ENCODE data around the gene GPALPP1. TPM values are rescaled to one million over a fixed set of nuclear protein-coding genes. Genes with fewer than 3 reads are reported as not detected.

Gene GPALPP1
- total and polyA plus RNA-seq, 2 donors (not counting 1 experiment from before 2014, with no cell fraction given) = 21.7 to 37.7 TPM

GRCh38 chr13:45074721-45075120 is 85.4 kb downstream of the GPALPP1 start:
- H3K27me3 ChIP-seq (ENCODE audit: control insufficient read depth, insufficient read depth, low read length) = no peaks in the 10 kb centered on the region
- no peak overlapping the region for H2AFZ ChIP-seq (ENCODE audit: low read length)
- H3K4me1 ChIP-seq (ENCODE audit: control insufficient read depth, extremely low read depth, insufficient read depth, low read length) = no peaks in the 10 kb centered on the region
- DNase-seq (ENCODE audit: low read depth in 2 of 2) = no peak
- H3K36me3 ChIP-seq (ENCODE audit: control insufficient read depth, insufficient read depth, low read length) = no peaks in the 10 kb centered on the region
- H4K20me1 ChIP-seq (ENCODE audit: control insufficient read depth, extremely low read depth, insufficient read depth, low read length) = no peaks in the 10 kb centered on the region
- TF ChIP-seq, protein P1, sequence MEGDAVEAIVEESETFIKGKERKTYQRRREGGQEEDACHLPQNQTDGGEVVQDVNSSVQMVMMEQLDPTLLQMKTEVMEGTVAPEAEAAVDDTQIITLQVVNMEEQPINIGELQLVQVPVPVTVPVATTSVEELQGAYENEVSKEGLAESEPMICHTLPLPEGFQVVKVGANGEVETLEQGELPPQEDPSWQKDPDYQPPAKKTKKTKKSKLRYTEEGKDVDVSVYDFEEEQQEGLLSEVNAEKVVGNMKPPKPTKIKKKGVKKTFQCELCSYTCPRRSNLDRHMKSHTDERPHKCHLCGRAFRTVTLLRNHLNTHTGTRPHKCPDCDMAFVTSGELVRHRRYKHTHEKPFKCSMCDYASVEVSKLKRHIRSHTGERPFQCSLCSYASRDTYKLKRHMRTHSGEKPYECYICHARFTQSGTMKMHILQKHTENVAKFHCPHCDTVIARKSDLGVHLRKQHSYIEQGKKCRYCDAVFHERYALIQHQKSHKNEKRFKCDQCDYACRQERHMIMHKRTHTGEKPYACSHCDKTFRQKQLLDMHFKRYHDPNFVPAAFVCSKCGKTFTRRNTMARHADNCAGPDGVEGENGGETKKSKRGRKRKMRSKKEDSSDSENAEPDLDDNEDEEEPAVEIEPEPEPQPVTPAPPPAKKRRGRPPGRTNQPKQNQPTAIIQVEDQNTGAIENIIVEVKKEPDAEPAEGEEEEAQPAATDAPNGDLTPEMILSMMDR (conservative IDR thresholded peaks at IDR 0.05 in 1 of 2, IDR thresholded peaks at IDR 0.05 in 1 of 2; ENCODE audit: low read depth in 1 of 2, low read length in 2 of 2) = no peak
- TF ChIP-seq EZH2 (IDR thresholded peaks at IDR 0.05; ENCODE audit: low read length, missing control alignments) = no peak
- no peak overlapping the region for H3K4me2 ChIP-seq (ENCODE audit: extremely low read depth, insufficient read depth, low read length)
- no peak overlapping the region for H3K27ac ChIP-seq (ENCODE audit: insufficient read depth, low read length)
- H3K79me2 ChIP-seq (ENCODE audit: control insufficient read depth, insufficient read depth, low read length) = no peaks in the 10 kb centered on the region
- no peaks in the 10 kb centered on the region for H3K9me3 ChIP-seq (ENCODE audit: control insufficient read depth, insufficient read depth, low read depth, low read length)
- no peak overlapping the region for H3K9ac ChIP-seq (ENCODE audit: insufficient read depth, low read length)
- H3K4me3 ChIP-seq (replicated peaks in 1 of 4; ENCODE audit: control extremely low read depth in 1 of 4, insufficient read depth in 1 of 4, low read depth in 3 of 4, low read length in 4 of 4) = no peak overlapping the region

DNA sequence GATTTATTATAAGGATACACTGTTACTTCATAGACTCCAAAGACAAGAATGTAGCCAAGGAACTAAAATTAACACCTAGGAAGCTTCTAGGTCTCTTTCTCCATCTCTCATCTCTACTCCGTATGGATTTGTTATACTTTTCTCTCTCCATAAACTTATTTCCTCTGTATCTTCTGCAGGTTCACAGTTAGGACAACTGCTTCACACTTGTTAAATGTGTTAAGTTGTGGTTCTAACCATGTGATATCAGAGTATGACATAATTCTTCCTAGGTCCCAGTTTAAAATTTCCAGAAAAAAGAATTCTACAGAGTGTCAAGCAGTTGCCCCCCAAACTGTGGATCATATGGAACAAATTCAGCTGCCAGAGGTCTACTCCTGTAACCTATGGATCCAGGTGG is 88.7 kb downstream of the GPALPP1 start:
- Histone ChIP-seq H3K9ac (ENCODE audit: insufficient read depth, low read length) (no peak overlapping the region), H3K9me3 (ENCODE audit: control insufficient read depth, insufficient read depth, low read depth, low read length) (no peaks in the 10 kb centered on the region), H3K4me2 (ENCODE audit: extremely low read depth, insufficient read depth, low read length) (no peak overlapping the region), H3K36me3 (ENCODE audit: control insufficient read depth, insufficient read depth, low read length) (no peaks in the 10 kb centered on the region), H3K27me3 (ENCODE audit: control insufficient read depth, insufficient read depth, low read length) (no peaks in the 10 kb centered on the region), H4K20me1 (ENCODE audit: control insufficient read depth, extremely low read depth, insufficient read depth, low read length) (no peaks in the 10 kb centered on the region), H3K27ac (ENCODE audit: insufficient read depth, low read length) (no peak overlapping the region), H3K4me3 (replicated peaks in 1 of 4; ENCODE audit: control extremely low read depth in 1 of 4, insufficient read depth in 1 of 4, low read depth in 3 of 4, low read length in 4 of 4) (no peak overlapping the region), H3K4me1 (ENCODE audit: control insufficient read depth, extremely low read depth, insufficient read depth, low read length) (peaks cover 4% of the 10 kb centered on the region), H3K79me2 (ENCODE audit: control insufficient read depth, insufficient read depth, low read length) (no peaks in the 10 kb centered on the region), H2AFZ (ENCODE audit: low read length) (no peak overlapping the region)
- no peak for DNase-seq (ENCODE audit: low read depth in 2 of 2)
- TF ChIP-seq, protein P1 (conservative IDR thresholded peaks at IDR 0.05 in 1 of 2, IDR thresholded peaks at IDR 0.05 in 1 of 2; ENCODE audit: low read depth in 1 of 2, low read length in 2 of 2) = no peak
- TF ChIP-seq EZH2 (IDR thresholded peaks at IDR 0.05; ENCODE audit: low read length, missing control alignments) = no peak

Other genes with a start within 250 kb of the GPALPP1 start
- 3.3 and 3.5 TPM in 2 replicates for gene NUFIP1, start 67 bp upstream of the GPALPP1 start, total RNA-seq
- 5.3 and 7.3 TPM in 2 replicates for gene NUFIP1, start 67 bp upstream of the GPALPP1 start, polyA plus RNA-seq
- 21.6 and 31.7 TPM in 2 replicates for gene GTF2F2, start 131.0 kb downstream of the GPALPP1 start, total RNA-seq
- 23.4 and 29.6 TPM in 2 replicates for gene GTF2F2, start 131.0 kb downstream of the GPALPP1 start, polyA plus RNA-seq
- gene KCTD4, start 211.5 kb downstream of the GPALPP1 start, total RNA-seq = under 0.01 TPM in 1 of 2 replicates, not detected in the other
- 0.07 and 0.54 TPM in 2 replicates for gene KCTD4, start 211.5 kb downstream of the GPALPP1 start, polyA plus RNA-seq

Measured in fibroblast of lung (primary cell).